HG02588 (cell line): ENCODE results near the gene HDHD5.

Experiments used
- ATAC-seq: cut with Tn5 transposase; IDR thresholded peaks from one replicate; pipeline ENCODE4 v1.9.1; 2021; ENCODE audit warnings: mild to moderate bottlenecking, moderate library complexity; ENCODE audit not compliant: unreplicated experiment

Gene HDHD5

DNA sequence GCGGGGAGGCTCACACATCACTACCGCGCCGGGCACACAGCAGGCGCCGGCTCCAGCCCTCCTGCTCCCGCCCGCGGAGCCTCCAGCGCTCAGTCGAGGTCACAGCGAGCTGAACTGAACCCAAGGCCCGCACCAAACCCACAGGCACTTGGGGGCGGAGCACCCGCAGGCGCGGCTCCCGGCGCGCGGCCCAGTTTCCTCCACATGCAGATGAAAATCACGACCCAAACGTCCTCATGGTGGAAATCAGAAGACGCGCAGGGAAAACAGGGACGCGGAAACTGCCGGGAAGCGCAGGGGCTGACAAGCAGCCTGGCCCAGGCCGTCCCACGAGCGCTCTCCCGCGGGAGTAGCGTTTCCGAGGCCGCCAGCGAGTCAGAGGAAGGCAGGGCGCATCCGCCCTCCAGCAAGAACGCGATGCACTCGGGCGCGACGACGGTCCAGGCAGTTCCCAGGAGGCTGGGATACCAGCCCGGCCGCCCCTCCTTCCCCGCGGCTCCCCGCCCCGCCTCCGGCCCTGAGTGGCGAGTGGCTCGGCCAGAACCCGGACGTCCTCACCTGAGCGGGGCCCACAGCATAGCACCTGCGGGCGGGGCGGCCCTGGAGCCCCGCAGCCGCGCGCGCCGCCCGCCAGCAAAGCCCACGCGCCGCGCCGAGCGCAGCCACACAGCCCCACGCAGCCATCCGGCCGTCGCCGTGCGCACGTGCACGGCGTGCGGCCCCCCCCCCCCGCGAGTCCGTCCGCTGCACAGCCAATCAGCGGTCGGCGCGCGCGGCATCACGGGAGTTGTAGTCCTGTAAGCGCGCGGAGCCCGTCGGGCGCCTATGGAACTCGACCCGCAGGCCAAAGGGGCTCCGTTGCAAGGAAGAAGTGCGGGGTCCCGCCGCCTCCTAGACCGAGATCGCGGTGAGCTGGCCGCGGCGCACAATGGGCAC is at the start of gene HDHD5:
Gene HDHD5 (minus strand): TSS at position 710 of the 936 bp plus-strand sequence. CDS start 26 bp downstream, at position 684.
- peak; percentile 75 for ATAC-seq

DNA sequence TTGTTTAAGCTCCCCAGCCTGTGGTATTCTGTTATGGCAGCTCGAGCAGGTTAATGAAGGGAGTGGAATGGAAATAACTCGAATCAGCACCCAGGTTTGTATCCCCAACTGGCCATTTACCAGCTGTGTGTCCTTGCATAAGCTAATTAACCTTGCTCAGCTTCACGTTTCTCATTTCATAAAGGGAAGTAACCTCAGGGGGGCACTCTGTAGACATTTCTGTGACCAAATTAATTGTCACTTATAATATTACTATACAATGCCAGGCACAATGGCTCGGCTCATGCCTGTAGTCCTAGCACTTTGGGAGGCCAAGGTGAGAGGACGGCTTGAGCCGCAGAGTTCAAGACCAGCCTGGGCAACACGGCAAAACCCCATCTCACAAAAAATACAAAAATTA is 46.4 kb upstream of the HDHD5 start:
- ATAC-seq = no peak

DNA sequence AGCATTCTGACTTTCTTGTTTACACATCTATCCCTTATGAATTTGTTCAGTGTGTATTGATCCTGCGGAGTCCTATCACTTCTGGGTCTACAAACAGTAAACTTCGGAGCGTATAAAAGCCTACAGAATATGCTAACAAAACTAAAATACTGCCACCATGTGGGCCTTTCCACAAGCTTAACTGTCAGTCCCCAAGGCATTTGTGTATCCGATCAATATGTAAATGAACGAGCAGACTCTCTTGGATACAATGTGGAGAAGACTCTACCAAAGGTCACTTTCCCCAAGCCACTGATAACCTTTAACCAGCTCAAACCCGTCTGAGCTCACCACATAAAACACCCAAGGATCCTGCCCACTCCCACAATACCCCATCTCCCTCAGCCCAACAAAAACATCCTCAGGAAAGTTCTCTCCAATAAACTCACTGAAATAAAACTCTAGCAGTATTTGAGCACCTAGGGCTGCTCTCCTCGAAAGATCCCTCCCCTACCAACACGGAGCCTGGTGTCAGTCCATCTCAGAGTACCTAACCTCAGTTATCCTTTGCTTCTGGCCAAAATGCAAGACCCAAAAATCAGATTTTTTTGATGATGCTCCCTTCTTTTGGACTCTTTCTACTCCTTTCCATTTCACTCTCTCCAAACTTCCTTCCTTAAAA is 42.3 kb upstream of the HDHD5 start:
- ATAC-seq = no peak

DNA sequence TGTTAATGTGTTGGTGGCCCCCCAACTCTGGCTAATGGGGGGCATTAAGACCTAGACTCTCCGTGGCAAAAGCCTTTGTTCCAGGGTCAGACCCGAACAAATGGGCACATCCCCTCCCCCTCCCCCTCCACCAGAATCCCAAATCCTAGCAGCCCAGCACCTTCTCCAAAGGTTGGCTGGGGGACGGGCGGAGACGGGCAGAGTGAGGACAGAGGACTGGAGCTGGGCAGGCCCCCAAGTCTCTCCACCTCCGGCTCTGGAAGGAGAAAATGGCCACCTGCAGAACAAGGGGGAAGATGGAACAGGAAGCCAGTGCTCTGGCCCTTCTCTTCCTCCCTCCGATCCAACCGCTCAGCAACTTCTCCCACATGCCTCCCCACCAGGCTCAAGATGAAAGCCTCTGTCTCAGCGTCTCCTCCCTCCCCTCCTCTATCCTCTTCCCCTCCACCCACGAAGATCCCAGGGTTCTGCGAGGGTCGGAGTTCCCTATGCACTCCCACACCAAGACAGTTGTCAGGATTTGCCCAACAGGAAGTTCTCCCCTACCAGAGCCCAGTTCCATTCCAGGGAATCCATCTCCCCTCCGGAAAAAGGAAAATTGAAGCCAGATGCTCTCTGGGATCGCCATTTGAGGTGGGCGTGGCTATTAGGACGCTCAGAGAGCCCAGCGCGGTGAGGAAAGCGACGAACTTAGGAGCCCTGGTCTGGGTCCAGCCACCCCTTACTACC is 40.1 kb upstream of the HDHD5 start:
- ATAC-seq = no peak

DNA sequence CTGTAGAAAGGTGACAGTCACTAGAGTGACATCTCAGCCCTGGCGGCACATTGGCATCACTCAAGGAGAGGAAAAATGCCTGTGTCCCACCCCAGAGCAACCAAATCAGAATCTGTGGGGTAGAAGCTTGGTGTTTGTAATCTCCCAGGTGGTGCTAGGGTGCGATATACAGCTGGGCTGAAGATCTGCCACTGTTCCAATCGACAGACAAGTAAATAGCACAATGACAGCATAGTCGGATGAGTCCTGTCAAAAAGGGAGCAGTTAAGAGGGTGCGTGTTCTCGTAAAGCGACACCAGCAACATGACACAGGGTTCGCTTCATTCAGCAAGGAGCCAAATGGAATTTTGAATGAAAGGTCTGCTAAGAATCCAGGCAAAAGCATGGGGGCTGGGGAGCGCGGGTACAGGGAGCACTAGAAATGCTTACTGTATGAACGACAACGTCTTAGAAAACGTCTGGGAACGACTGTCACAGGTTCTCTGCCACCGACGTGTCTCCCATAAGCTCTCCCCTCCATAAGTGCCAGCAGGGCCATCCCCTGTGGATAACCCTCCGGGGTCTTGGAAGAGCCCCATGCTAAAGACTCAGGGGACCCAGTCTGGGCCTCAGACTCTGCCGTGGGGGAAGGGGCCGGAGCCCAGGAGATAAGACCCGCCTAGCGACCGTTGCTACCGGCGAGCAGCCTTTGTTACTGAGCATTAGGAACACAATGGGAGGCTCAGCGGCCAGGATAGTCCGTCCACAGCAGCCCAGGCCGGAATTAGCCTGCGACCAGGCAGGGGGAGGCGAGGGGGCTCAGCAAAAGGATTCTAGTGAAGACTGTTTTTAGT is 39.3 kb upstream of the HDHD5 start:
- no peak for ATAC-seq

DNA sequence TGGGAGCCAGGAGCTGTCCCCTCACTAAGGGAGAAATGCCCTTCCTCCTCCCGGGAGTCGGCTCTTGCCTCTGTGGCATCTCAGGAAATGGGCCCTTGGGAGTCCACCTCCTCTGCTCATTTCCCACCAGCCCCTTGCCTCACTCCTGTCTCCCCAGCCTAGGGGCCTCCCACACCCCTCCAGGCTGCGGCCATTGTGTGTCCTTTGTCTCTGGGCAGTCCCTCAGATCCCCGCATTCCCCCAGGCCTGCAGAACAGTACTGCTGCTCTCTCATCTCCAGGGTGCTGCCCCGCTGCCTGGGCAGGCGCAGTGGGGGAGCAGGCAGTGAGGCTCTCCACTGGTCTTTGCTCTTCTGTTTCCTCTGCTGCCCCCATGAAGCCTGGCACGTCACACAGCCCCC is 35.1 kb upstream of the HDHD5 start:
- ATAC-seq = no peak

DNA sequence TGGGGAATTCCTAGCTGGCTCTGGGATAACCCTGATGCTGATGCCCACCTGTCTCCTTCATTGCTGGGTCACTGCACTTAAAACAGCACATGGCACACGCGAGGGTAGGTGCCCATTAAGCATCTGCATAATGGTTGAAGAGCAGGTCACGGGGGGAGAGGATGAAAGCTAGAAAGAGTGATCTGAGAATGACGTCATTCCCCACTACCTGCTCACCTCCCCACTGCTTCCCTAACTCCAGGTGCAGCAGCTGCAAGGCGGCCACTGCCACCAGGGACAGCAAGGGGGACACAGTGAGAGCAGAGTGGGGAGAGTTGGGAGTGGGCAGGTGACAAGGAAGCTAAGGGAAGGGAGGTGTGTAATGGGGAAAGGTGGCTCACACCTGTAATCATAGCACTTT is 33.1 kb upstream of the HDHD5 start:
- ATAC-seq = no peak

DNA sequence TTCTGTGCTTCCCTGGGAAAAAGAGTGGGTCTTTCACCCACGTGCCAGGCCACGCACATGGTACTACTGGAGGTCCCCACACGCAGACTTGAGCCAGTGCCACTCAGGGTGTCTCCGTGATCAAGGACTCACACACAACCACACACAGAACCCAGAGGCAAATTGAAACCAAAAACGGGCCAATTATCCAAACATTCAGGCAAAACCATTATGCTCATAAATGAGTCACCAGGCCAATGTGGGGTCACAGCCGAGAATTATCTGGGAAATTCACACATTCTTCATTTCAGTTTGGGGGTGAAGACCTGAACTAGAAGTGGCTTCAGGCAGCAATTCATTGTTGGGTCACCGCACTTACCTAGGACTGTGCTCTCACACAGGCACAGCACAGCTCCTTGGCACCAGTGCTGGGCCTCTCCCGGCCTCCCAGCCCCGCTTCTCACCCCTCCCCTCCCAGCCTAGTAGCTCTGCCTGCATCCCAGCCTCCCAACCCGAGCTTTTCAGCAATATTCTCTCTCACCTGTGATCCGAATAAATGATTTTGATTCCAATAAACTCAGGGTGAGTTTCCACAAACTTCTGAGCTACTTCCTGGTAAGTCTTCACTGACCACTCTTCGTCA is 32.2 kb upstream of the HDHD5 start:
- ATAC-seq = no peak

DNA sequence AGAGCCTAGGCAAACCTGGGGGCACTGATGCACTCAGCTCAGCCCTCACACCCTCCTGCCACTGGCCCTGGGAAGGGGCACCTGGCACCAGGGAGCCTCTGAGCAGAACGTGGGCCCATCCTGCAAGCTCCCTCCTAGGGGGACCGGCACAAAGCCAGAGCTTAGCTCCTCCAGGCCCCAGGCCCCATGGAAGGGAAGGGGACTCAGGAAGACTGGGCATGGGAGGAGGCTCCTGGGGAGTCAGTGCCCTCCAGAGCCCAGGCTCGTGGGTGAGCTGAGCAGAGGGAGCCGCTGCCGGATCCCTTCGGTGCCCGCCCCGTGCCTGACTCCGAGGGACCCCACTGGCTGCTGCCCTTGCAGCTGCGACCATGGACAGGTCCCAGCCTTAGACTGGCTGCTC is 31.6 kb upstream of the HDHD5 start:
- no peak for ATAC-seq

DNA sequence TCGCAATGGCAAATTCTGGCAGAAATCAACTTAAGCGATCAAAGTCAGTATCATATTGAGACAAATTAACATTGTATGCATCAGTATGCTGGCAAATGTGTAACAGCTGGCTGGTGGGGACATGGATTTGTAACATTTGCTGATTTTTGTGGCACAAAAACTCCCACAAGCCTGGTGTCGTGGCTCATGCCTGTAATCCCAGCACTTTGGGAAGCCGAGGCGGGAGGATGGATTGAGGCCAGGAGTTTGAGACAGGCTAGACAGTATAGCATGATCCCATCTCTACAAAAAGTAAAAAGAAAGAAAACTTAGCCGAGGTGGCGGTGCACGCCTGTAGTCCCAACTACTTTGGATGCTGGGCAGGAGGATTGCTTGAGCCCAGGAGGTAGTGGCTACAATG is 17.6 kb upstream of the HDHD5 start:
- no peak for ATAC-seq

DNA sequence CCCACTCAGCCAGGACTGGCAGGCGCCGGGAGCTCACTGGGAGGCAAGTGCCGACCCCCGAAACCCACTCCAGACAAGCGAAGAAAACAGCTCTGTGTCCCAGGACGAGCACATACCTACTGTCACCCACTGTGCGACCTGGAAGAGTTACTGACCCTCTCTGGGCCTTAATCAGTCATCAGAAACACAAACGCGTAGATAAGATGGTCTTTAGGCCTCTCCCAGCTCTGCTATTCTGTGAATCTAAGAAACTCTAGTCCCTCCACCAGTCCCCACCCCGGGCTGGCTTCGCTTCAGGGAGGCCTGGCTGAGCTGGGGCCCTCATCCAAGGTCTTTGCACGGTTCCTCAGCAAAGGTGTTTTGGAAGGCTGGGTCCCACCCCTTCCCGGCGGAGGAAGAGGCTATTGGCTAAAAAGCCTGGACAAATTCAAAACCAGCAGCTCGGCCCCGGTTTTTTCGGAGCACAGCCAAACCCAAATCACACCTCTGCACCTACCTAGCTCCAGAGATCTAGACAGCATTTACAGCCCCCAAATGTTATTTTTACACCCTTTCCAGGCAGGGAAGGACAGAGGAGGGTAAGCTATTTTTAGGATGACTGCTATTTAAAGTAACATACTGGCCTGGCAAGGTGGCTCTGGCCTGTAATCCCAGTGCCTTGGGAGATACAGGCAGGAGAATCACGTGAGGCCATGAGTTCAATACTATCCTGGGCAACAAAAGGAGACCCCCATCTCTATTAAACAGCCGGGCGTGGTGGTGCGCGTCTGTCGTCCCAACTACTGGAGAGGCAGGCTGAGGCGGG is 13.2 kb upstream of the HDHD5 start:
- no peak for ATAC-seq

DNA sequence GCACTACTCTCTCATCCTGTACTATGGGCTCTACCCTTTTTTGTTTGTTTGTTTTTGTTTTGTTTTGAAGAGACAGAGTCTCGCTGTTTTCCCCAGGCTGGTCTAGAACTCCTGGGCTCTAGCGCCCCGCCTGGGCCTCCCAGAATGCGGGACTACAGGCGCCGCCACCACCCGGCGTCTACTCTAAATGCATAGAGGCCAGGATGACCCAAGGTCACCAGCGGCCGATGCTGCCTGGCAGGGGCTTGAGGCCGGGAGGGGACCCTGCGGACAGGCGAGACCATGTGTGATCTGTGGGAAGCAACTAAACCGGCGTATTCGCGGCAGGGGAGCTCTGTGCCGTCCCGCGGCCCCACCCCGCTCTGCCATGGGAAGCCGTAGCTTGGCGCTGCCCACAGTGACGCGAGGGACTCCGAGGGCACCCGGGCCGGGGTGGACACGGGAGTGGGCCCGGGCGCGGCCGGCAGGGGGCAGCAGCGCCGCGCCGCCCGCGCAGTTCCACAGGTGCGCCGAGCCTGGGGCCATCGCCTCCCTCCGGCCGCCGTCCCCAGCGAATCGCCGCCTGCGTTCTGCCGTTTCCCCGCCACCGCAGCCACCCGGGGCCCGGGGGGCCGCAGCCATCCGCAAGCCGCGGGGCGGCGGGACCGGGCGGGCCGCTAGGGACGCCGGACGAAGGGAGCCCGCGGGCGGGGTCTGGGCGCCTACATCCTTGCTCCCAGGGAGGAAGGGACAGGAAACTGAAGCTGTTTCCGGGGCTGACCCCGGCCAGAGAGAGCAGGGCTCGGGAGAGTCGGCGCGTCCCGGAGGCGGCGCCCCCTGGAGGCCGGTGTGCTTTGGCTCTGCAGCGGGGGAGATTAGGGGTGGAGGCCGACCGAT is 12.3 kb upstream of the HDHD5 start:
- peak; percentile 94 for ATAC-seq

DNA sequence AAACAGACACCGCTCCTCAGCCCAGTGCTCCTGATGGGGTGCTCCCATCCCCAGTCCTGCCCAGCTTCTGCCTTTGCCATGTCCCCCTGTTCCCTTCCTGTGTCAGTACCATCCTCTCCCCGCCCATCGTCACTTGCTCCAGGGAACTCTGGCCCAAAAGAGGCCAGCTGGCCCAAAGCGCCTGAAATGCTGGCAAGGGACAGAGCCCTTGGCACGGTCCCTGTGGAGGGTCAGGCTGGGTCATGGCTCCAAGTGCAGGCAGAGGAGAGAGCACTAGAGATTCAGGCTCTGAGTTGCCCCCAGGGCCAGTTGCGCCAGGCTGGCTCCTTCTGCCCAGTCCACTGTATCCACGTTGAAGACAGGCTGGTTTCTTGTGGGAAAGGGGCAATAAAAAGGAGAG is 8.4 kb upstream of the HDHD5 start:
- ATAC-seq = no peak

DNA sequence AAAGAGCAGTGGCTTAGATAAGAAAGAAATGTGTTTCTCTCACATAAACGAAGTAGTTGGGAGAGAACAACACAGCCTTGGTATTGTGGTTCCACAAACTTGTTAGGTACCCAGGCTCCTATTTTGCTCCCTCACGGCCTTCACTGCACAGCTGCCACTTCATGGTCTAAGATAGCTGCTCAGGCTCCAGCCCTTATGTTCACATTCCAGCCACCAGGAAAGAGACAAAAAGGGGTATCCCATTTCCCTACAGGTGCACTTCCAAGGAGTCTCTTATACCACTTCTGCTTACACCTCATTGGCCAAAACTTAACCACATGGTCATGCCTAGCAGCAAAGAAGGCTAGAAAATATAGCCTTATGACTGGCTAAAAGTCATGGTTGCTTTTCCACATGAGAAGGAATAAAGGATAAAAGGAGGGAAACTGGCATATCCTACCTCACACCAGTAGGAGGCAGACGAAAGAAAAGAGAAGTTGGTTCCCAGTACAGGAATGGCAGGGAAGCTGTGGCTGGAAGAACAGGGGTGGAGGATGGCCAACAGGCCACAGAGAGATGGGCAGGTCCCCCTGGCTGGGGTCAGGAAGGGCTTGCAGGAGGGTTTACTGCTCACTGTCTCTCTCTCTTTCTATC is 5.4 kb upstream of the HDHD5 start:
- no peak for ATAC-seq

DNA sequence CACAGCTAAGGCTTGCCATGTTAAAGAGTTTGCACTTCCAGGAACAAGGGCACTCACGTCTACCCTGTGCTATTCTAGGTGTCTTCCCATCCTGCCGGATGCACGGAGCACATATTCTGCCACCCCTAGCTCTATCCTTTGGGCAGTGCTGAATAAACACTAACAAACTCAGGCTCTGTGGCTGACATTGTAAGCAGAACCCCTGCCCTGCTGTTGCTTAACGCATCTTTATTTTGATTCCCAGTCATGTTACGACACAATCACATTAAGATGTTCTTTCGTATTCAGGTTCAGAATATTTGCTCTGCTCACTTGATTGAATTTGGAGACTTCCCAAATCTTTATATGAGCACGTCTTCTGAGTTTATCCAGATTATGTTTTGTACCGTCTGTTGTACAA is 3.7 kb upstream of the HDHD5 start:
- no peak for ATAC-seq

DNA sequence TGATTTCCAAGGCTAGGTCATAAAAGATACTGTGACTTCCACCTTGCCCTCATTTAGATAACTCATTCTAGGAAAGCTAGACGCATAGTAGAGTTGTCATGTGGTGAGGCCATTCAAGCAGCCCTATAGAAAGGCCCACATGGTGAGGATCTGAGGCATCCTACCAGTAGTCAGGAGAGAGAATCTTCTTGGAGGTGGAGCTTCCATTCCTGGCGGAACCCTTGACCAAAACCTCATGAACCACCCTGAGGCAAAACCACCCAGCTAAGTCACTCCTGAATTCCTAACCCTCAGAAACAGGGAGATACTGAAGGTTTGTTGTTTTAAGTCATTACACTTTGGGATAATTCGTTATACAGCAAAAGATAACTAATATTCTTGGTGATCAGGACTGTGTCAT is 2.9 kb upstream of the HDHD5 start:
- ATAC-seq = no peak

DNA sequence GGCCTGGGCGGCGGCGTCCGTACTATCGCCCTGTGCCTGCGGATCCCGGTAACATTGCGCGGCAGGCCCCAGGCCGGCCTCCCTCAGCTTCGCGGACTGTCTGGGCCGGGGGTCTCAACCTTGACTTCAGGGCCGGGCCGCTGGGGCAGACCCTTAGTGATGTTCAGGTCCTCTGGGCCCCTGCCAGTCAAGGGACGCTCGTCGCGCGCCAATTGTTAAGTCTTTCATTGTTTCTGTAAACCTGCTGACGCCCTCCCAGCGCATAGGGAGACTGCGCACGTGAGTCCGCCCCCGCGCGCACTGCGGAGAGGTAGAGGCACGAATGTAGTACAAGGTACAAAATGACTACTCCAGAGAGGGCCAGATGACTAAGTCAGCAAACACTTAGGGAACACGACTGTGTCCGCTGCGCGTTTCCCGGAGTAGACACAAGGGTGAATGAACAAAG is 451 bp upstream of the HDHD5 start:
- ATAC-seq = peak; percentile 9

DNA sequence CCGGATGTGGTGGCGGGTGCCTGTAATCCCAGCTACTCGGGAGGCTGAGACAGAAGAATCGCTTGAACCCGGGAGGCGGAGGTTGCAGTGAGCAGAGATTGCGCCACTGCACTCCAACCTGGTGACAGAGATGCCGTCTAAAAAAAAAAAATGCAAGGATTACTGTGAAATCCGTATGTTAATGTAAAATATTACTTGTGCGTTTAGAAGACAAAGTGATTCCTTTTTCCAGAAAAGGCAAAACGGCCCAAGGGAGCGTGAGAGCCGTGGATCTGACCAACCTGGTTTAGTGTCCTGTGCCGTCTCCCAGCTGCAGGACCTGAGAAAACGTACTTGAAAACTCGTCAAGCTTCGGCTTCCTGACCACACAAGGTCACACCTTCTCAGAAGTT is 905 bp downstream of the HDHD5 start:
- no peak for ATAC-seq
